GM18858 (cell line): ENCODE results near the gene IFI6.
"Not testable (repeated sequence)": the region's sequence is repeated elsewhere in the genome, so short reads cannot be mapped to it uniquely, and the experiment has no call there.

Experiments used
- ATAC-seq: cut with Tn5 transposase; IDR thresholded peaks from one replicate; pipeline ENCODE4 v1.9.1; 2021; ENCODE audit not compliant: unreplicated experiment

IFI6 gene

DNA sequence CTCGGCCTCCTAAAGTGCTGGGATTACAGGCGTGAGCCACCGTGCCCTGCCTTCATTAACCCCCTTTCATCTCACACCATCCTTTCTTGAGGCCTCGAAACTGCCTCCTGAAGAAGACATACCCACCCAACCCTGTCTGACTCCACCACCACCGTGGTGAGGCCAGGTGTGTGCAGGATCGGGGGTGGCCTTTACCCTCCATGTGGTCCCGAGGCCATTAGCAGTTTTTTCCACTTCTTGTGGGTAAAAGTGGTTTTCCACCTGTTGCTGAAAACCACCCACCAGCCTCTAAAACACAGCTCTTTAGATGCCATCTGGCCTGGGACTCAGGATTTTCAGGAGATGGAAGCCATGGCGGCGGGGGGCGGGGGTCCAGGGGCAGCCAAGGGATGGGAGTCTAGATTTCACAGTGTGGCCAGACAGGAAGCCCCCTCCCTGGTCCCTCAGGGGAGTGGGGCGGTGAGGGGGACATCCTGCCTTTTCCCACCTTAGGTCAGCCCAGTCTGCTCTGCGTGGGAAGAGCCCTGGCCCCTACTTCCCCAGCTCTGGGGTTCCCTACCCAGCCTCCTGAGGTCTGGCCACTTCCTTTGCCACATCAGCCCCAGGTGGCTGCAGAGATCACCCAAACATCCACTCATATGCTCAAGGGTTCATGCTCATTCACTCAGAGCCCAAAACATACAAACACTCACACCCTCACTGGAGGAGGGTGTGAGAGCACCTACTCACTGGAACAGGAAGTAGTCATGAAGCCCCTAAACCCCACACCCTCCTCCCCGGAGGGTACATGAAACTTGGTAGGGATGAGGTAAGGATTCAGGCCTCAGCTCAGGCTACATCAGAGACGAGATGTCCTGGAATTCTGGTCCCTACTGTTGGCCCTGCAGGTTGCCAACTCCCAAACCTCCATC lies 39.4 kb downstream of the IFI6 start:
- ATAC-seq: no peak

DNA sequence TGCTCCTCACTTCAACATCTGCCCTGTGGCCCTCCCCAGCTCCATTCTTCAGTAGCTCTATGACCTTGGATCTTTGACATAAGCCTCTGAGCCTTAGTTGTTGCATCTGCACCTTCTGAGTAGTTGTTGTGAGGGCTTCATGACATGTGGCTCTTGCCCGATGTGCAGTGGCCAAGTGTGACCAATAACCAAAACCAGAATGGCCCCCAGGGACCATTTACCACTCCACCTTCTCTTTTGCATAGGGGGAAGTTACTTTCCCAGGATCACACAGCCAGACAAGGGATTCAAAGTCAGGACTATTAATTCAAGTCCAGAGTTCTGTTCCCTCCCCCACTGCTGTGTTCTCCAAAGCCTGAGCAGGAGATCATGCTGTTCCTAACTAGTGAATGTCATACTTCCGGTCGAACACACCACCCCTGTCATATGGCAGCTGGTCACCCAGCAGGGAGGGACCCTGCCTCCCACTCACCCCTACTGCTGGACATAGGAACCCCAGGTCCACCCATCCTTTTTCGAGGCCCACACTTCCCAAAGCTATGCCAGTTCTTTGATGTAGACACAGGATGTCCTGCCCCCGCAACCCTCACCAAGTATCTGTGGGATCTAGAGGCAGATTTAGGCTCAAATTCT lies 41.0 kb downstream of the IFI6 start:
- ATAC-seq: no peak

DNA sequence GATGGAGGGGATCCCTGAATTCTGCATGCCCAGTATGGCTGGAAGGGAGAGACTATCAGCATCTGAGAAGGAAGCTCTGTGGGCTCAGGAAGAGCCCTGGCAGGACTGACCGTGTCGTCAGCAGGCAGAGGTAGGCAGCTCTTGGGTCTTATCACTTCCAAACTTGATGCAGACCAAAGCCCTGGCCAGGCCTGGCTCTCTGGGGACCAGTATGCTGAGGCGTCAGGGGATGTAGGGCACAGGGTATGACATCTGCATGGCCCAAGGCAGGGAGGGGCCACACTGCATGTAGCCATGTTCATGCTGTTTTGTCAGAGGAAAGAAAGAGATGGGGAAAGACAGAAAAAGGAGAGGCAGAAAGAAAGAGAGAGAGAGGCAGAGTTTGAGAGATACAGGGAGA lies 43.3 kb downstream of the IFI6 start:
- ATAC-seq: no peak

DNA sequence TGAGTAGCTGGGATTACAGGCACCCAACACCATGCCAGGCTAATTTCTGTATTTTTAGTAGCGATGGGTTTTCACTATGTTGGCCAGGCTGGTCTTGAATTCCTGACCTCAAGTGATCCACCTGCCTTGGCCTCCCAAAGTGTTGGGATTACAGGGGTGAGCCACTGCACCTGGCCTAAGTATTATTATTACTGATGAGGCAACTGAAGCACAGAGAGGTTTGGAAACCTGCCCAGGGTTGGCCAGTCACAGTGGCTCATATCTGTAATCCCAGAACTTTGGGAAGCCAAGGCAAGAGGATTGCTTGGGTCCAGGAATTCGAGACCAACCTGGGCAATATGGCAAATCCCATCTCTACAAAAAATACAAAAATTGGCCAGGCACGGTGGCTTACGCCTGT lies 44.3 kb downstream of the IFI6 start:
- ATAC-seq: not testable (repeated sequence)

GRCh38 chr1:27627061-27627460 lies 44.9 kb downstream of the IFI6 start:
- ATAC-seq: no peak

GRCh38 chr1:27626031-27626935 lies 45.7 kb downstream of the IFI6 start:
- ATAC-seq: no peak

GRCh38 chr1:27624467-27625178 lies 47.4 kb downstream of the IFI6 start:
- ATAC-seq: no peak

GRCh38 chr1:27623327-27624212 lies 48.4 kb downstream of the IFI6 start:
- no peak for ATAC-seq

GRCh38 chr1:27622828-27623227 lies 49.2 kb downstream of the IFI6 start:
- no peak for ATAC-seq

GRCh38 chr1:27621051-27621920 lies 50.7 kb downstream of the IFI6 start:
- no peak for ATAC-seq

DNA sequence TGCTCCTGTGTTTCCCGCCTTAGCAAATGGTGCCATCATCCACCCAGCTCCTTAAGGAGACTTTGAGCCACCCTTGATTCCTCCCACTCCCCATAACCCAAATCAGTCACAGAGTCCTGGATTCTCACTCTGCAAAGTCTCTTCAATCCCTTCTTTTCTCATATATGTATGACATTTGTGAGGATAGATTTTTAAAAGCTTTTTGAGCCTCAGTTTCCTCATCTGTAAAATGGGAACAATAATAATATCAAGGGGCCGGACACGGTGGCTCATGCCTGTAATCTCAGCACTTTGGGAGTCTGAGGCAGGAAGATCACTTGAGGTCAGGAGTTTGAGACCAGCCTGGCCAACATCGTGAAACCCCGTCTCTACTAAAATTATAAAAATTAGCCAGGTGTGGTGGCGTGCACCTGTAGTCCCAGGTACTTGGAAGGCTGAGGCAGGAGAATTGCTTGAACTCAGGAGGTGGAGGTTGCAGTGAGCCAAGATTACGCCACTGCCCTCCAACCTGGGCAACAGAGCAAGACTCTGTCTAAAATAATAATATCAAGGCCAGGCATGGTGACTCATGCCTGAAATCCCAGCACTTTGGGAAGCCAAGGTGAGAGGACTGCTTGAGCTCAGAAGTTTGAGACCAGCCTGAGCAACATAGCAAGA lies 52.1 kb downstream of the IFI6 start:
- not testable (repeated sequence) for ATAC-seq

GRCh38 chr1:27618341-27619082 lies 53.5 kb downstream of the IFI6 start:
- ATAC-seq: no peak

DNA sequence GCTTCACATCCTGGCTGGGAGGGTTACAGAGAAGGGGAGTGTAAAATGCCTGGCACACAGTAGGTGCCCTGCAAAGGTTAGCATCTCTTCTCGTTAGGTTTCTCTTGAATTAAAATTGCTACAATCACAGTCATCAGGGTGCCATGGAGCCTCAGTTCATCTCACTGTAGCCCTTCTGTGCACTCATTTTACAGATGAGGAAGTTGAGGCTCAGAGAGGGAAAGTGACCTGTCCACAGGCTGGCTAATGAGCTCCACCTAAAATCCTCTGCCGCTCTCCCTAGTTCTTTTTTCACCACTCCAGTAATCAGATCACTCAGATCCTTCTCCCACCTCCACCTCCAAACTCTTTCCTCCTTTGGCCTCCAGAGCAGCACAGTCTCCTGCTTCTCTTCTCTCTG lies 54.6 kb downstream of the IFI6 start:
- ATAC-seq: no peak

DNA sequence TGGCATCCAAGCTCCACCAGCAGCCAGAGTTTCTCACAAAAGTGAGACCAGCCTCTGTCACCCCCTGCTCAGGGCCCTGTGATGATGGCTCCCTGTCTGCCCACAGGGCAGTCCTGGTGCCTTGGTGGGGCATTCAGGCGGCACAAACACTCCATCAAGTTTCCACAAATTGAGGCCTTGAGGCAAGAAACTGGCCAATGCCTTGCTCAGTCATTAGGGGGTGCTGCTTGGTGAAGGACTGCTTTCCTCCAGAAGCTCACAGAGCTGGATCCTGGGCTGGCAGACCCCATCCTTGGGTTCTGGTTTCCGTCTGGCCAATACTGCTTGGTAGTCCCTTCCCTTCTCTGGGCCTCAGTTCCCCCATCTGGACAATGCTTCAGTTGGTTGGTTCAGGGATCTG lies 55.6 kb downstream of the IFI6 start:
- ATAC-seq: no peak
